COLO829 (cell line): ENCODE measurements around the gene TECTB.
"Not testable (repeated sequence)": the region's sequence is repeated elsewhere in the genome, so short reads cannot be mapped to it uniquely, and the experiment has no call there.

Experiments
- DNase-seq: peaks from one replicate; pipeline ENCODE4 v3.0.0; 2012; ENCODE audit warnings: low spot score

The TECTB gene

GRCh38 chr10:112283100-112283499, at the start of gene TECTB:
Gene TECTB (plus strand): TSS chr10:112283400. CDS start chr10:112283735, 335 bp downstream.
- DNase-seq: no peak

GRCh38 chr10:112235141-112235540, 48.1 kb upstream of the TECTB start:
- no peak for DNase-seq

- no peak for DNase-seq
Measured at GRCh38 chr10:112235920-112236319, 47.3 kb upstream of the TECTB start.

- no peak for DNase-seq
Measured at GRCh38 chr10:112236486-112236885, 46.7 kb upstream of the TECTB start.

GRCh38 chr10:112239347-112239746, 43.9 kb upstream of the TECTB start:
- no peak for DNase-seq

GRCh38 chr10:112240441-112240840, 42.8 kb upstream of the TECTB start:
- DNase-seq: no peak

GRCh38 chr10:112241651-112242341, 41.4 kb upstream of the TECTB start:
- no peak for DNase-seq

GRCh38 chr10:112242769-112243168, 40.4 kb upstream of the TECTB start:
- no peak for DNase-seq

GRCh38 chr10:112243713-112244112, 39.5 kb upstream of the TECTB start:
- DNase-seq: no peak

GRCh38 chr10:112244197-112244596, 39.0 kb upstream of the TECTB start:
- DNase-seq: no peak

- no peak for DNase-seq
Measured at GRCh38 chr10:112247791-112248190, 35.4 kb upstream of the TECTB start.

- DNase-seq: no peak
Measured at GRCh38 chr10:112248584-112249295, 34.5 kb upstream of the TECTB start.

GRCh38 chr10:112249722-112250121, 33.5 kb upstream of the TECTB start:
- DNase-seq: no peak

GRCh38 chr10:112250555-112250954, 32.6 kb upstream of the TECTB start:
- no peak for DNase-seq

GRCh38 chr10:112251238-112251637, 32.0 kb upstream of the TECTB start:
- DNase-seq: not testable (repeated sequence)

- no peak for DNase-seq
Measured at GRCh38 chr10:112258407-112258806, 24.8 kb upstream of the TECTB start.

GRCh38 chr10:112259688-112260087, 23.5 kb upstream of the TECTB start:
- no peak for DNase-seq

GRCh38 chr10:112260831-112261230, 22.4 kb upstream of the TECTB start:
- DNase-seq: no peak

- DNase-seq: no peak
Measured at GRCh38 chr10:112261281-112261822, 21.8 kb upstream of the TECTB start.

GRCh38 chr10:112262546-112262945, 20.7 kb upstream of the TECTB start:
- DNase-seq: no peak

- peak; percentile 12 for DNase-seq
Measured at GRCh38 chr10:112265745-112266144, 17.5 kb upstream of the TECTB start.

- no peak for DNase-seq
Measured at GRCh38 chr10:112269266-112269665, 13.9 kb upstream of the TECTB start.

GRCh38 chr10:112271982-112272381, 11.2 kb upstream of the TECTB start:
- DNase-seq: no peak
